Naive thymus-derived CD8-positive, alpha-beta T cell (primary cell): ENCODE data around the gene PRPF40B. TPM values are rescaled to one million over a fixed set of nuclear protein-coding genes. Genes with fewer than 3 reads are reported as not detected.

ENCODE experiments used
- ATAC-seq, 2 donors: fragments of 150-1000 bp; cut with Tn5 transposase in 1 of 2; sonication (Bioruptor Pico), chemical (Tn5 transposase) in 1 of 2; 1 replicate in 1 of 2; 2 replicates in 1 of 2; pipeline ENCODE4 v1.10.0; 2021; ENCODE audit warnings: mild to moderate bottlenecking in 2 of 2, moderate library complexity in 2 of 2
- POLR2A ChIA-PET: fragments of 350-600 bp; sonication (Branson Sonifier 250); formaldehyde crosslinking; loops from one replicate; lab custom pipeline; 2021; ENCODE audit warnings: antibody characterized with exemption; lab: Charles Lee
- DNase-seq, 10 donors: peaks; one replicate each; pipeline versions ENCODE4 v3.0.0 to v3.0.0-alpha.2; 2020 to 2022
- H3K27ac Mint-ChIP-seq, 10 donors: one replicate each; pipeline ENCODE4 v1.8.0; 2020 to 2022; ENCODE audit warnings: mild to moderate bottlenecking in 10 of 10, mixed read lengths in 10 of 10, moderate library complexity in 4 of 10, inconsistent platforms in 1 of 10
- H3K27me3 Mint-ChIP-seq, 5 donors: one replicate each; pipeline ENCODE4 v1.8.0; 2021 to 2022; ENCODE audit warnings: mixed read lengths in 5 of 5
- H3K36me3 Mint-ChIP-seq, 3 donors: one replicate each; pipeline ENCODE4 v1.8.0; 2020 to 2022; ENCODE audit warnings: mixed read lengths in 3 of 3, mild to moderate bottlenecking in 2 of 3, inconsistent platforms in 1 of 3
- H3K4me1 Mint-ChIP-seq, 4 donors: one replicate each; pipeline ENCODE4 v1.8.0; 2021 to 2022; ENCODE audit warnings: mixed read lengths in 4 of 4
- H3K4me3 Mint-ChIP-seq, 10 donors: one replicate each; pipeline ENCODE4 v1.8.0; 2020 to 2022; ENCODE audit warnings: mild to moderate bottlenecking in 10 of 10, mixed read lengths in 10 of 10, moderate library complexity in 6 of 10, inconsistent platforms in 1 of 10
- H3K9me3 Mint-ChIP-seq, 9 donors: one replicate each; pipeline ENCODE4 v1.8.0; 2020 to 2022; ENCODE audit warnings: mixed read lengths in 9 of 9, mild to moderate bottlenecking in 3 of 9, inconsistent platforms in 1 of 9, moderate library complexity in 1 of 9
- polyA plus RNA-seq, 3 donors: library from polyadenylated mRNA; unstranded; fragments of 300-500 nt; fragmentation: Illumina TruSeq; gene quantifications; one replicate each; pipeline ENCODE4 v1.2.3, GENCODE V29; 2021
- total RNA-seq, 8 experiments: library from RNA in 2 of 8; stranded (reverse) in 2 of 8; gene quantifications; one replicate each; pipeline ENCODE4 v1.2.3 and lab custom pipeline; 2021 to 2026

Gene PRPF40B
- total and polyA plus RNA-seq, 5 experiments from 2014 or later = 1.5 to 16.7 (median 4.0) TPM

DNA sequence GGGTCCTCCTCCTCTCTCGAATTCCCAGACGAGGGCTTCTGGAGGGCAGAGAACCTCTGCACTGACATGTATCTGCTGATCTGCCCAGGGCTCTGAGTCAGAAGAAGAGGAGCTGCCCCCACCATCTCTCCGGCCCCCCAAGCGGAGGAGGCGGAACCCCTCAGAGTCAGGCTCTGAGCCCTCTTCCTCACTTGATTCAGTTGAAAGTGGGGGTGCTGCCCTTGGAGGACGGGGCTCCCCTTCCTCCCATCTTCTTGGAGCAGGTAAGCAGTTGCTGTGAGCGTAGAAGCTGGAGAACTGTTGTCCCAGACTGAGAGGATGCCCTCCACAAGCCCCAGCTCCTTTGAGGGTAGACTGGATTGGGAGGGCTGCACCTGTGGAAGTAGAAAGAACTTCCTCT, 19.8 kb downstream of the PRPF40B start:
- H3K9me3 Mint-ChIP-seq = no peaks in the 10 kb centered on the region
- peaks cover 24 to 46% (median 35%) of the 10 kb centered on the region in 4 donors for H3K4me1 Mint-ChIP-seq
- ATAC-seq (no peak), DNase-seq (no peak)
- H3K36me3 Mint-ChIP-seq = peaks cover 0 to 24% (median 6%) of the 10 kb centered on the region in 3 donors
- POLR2A ChIA-PET = interaction anchor here (1.1 to 5.9 kb wide), 3 partner anchors 28 to 98 kb away, joined by 4 to 93 read pairs (median 5); partner anchors contain the start of genes FMNL3 and TMBIM6
- H3K27ac Mint-ChIP-seq = peak overlapping the region in 1 of 10 donors; percentile 11
- no peak overlapping the region for H3K4me3 Mint-ChIP-seq
- no peaks in the 10 kb centered on the region for H3K27me3 Mint-ChIP-seq

- POLR2A ChIA-PET = interaction anchor here (0.7 to 5.9 kb wide), 10 partner anchors 8 to 97 kb away, joined by 3 to 93 read pairs (median 6); partner anchors contain the start of genes FMNL3 and TMBIM6
- no peaks in the 10 kb centered on the region for H3K27me3 Mint-ChIP-seq
- no peak for DNase-seq
- H3K36me3 Mint-ChIP-seq = peaks cover 0 to 30% (median 6%) of the 10 kb centered on the region in 3 donors
- ATAC-seq = peak; percentile 7 to 25
- peaks cover 27 to 49% (median 42%) of the 10 kb centered on the region in 4 donors for H3K4me1 Mint-ChIP-seq
- H3K4me3 Mint-ChIP-seq = peak overlapping the region in 1 of 10 donors; percentile 38
- peak overlapping the region in 9 of 10 donors; percentile 24 to 95 (median 74) for H3K27ac Mint-ChIP-seq
- H3K9me3 Mint-ChIP-seq = no peaks in the 10 kb centered on the region
Measured at GRCh38 chr12:49643961-49644619, 20.7 kb downstream of the PRPF40B start.

DNA sequence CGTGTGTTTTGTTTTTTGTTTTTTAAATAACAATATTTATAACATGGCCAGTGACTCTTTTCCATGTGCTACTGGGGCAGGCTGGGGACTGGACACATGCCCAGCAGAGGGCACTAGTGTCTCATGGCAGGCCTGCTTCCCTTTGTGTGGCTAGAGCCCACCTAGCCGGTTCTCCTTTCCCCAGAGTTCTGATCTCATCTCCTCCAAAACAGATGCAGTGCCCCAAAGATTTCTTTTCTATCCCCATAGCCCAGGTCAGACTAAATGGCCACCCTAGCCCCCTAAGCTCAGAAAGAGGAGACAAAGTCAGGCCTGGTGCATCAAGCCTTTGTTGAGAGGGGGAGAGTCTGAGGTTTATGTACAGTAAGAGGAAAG, 21.2 kb downstream of the PRPF40B start:
- peak overlapping the region in 8 of 10 donors; percentile 3 to 68 (median 29) for H3K4me3 Mint-ChIP-seq
- peaks cover 0 to 30% (median 6%) of the 10 kb centered on the region in 3 donors for H3K36me3 Mint-ChIP-seq
- H3K27me3 Mint-ChIP-seq = no peaks in the 10 kb centered on the region
- peaks cover 21 to 47% (median 39%) of the 10 kb centered on the region in 4 donors for H3K4me1 Mint-ChIP-seq
- POLR2A ChIA-PET = interaction anchor here (0.7 to 5.9 kb wide), 10 partner anchors 8 to 92 kb away, joined by 3 to 93 read pairs (median 6); partner anchors contain the start of gene FMNL3
- H3K27ac Mint-ChIP-seq = peak overlapping the region; percentile 24 to 95 (median 77)
- DNase-seq (peak; percentile 71 to 93 (median 84)), ATAC-seq (peak; percentile 97 to 99)
- H3K9me3 Mint-ChIP-seq = no peaks in the 10 kb centered on the region

DNA sequence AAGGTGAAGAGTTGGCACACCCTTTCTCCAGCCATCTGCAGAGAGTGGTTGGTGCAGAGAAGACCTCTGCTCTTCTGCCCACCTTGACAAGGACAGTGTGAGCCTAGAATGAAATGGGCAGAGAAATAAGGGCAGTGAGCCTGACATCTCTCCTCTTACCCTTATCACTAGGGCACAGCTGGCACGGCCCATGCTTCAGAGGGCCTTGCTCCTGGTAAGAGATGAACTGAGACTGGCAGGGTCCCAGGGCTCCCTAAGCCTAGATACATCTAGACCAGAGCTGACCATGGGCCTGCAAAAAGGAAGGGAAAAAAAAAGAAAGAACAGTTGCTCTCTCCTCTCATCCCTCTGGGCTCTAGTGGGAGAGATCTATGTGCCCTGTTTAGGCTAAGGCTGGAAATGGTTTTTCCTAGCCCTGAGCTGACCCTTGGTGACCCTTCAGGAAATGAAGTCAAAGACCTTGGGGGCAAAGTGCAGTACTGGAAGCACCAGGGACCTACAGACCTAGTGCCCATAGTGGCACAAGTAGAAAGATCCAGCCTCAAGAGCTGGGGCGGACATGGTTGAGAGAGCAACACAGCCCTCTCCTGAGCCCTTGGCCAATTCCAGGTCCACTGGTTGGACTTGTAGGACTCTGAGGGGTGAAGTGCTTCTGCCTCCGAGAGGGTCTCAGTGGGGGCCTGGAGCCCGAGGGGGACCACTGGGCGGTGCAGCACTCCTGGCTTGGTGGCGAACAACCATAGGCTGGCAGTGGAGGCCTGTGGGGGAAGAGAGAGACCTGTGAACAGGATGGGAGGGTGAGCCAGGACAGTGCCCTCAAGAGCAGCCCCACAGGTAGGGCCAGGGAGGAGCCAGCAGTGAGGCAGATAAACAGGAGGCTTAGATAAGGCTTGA, 22.0 kb downstream of the PRPF40B start:
- H3K4me3 Mint-ChIP-seq = peak overlapping the region in 2 of 10 donors; percentile 39 to 68
- no peaks in the 10 kb centered on the region for H3K9me3 Mint-ChIP-seq
- no peaks in the 10 kb centered on the region for H3K27me3 Mint-ChIP-seq
- DNase-seq (no peak), ATAC-seq (peak in 1 of 2 donors; percentile 11)
- H3K4me1 Mint-ChIP-seq = peaks cover 21 to 51% (median 40%) of the 10 kb centered on the region in 4 donors
- peak overlapping the region in 9 of 10 donors; percentile 32 to 95 (median 75) for H3K27ac Mint-ChIP-seq
- H3K36me3 Mint-ChIP-seq = peaks cover 0 to 38% (median 10%) of the 10 kb centered on the region in 3 donors
- POLR2A ChIA-PET = interaction anchor here (0.6 to 5.9 kb wide), 12 partner anchors 9 to 141 kb away, joined by 3 to 93 read pairs (median 6); partner anchors contain the start of gene FMNL3

DNA sequence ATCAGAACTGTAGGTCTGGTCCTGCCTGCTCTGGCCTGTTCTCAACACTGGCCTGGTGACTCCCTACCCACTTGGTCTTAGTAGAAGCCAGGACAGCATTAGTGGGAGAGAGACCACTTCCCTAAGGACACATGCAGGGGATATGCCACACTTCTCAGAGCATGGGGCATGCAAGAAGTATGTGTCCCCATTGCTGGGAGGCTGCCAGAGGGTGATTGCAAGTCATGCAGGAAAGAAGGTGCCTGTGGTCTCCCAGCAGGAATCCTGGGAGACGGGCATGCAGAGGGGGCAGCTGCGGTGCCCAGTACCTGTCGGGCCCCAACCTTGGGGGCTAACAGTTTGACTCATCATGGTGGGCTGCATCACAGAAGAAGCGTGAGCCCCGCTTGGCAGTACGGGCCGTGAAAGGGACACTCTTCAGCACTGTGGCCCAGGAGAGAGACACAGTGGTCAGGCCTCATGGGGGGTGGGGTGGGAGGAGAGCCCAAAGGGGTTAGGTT, 23.0 kb downstream of the PRPF40B start:
- H3K27me3 Mint-ChIP-seq = no peaks in the 10 kb centered on the region
- no peak for ATAC-seq
- H3K36me3 Mint-ChIP-seq = peaks cover 0 to 45% (median 10%) of the 10 kb centered on the region in 3 donors
- H3K4me3 Mint-ChIP-seq = no peak overlapping the region
- peak overlapping the region in 7 of 10 donors; percentile 27 to 87 (median 71) for H3K27ac Mint-ChIP-seq
- no peak for DNase-seq
- POLR2A ChIA-PET = interaction anchor here (1.2 to 5.9 kb wide), 7 partner anchors 8 to 60 kb away, joined by 3 to 93 read pairs (median 9); partner anchors contain the start of gene FMNL3
- peaks cover 20 to 51% (median 40%) of the 10 kb centered on the region in 4 donors for H3K4me1 Mint-ChIP-seq
- H3K9me3 Mint-ChIP-seq = no peaks in the 10 kb centered on the region

DNA sequence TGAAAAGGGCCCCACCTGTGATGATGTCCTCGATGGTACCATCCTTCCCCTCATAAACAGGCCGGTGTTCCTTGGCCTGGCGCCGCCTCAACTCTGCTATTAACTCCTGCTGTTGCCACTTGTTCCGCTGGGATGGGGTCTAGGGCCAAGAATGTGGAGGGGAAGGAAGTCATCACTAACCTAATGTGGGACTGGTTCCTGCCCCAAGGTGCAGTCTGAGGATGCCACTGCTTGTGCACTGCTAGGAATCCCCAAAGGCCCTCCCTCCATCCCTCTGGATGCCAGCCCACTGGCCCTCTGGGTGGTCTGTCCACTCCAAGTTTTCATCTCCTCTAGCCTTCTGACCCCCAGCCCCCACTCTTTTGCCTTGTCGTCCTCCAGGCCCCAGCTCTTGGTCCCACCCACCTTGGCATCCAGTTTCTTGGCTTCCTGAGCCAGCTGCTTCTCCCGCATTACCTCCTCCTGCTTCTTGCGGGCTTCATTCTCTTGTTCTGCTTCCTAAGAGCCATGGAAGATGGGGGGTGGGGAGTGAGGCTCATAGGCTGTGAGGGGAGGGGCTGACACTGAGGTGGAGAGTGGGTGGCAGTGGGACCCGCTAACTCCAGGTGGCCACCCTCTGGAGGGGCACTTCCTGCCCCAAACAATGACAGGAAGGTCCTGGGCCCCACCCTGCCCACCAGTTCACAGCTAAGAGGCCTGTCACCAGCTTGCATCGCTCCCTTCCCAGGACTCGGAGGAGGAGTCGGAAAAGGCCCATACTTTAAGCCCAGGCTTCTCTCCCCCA, 23.7 kb downstream of the PRPF40B start:
- DNase-seq = no peak
- Mint-ChIP-seq H3K9me3 (no peaks in the 10 kb centered on the region), H3K4me1 (peaks cover 20 to 57% (median 40%) of the 10 kb centered on the region in 4 donors), H3K4me3 (no peak overlapping the region), H3K27me3 (no peaks in the 10 kb centered on the region), H3K36me3 (peaks cover 0 to 45% (median 10%) of the 10 kb centered on the region in 3 donors), H3K27ac (peak overlapping the region in 6 of 10 donors; percentile 2 to 75 (median 42))
- POLR2A ChIA-PET = interaction anchor here (1.2 to 3.2 kb wide), 5 partner anchors 9 to 65 kb away, joined by 3 to 18 read pairs (median 7); partner anchors contain the start of gene FMNL3
- ATAC-seq = no peak

GRCh38 chr12:49647827-49648711, 24.7 kb downstream of the PRPF40B start:
- Mint-ChIP-seq H3K27ac (peak overlapping the region; percentile 43 to 88 (median 62)), H3K4me3 (no peak overlapping the region)
- POLR2A ChIA-PET = interaction anchor here (0.9 to 3.2 kb wide), 12 partner anchors 8 to 64 kb away, joined by 3 to 18 read pairs (median 6); partner anchors contain the start of gene FMNL3

GRCh38 chr12:49648712-49649003, 25.3 kb downstream of the PRPF40B start:
- H3K27ac Mint-ChIP-seq = peak overlapping the region in 9 of 10 donors; percentile 51 to 88 (median 68)
- peaks cover 20 to 71% (median 42%) of the 10 kb centered on the region in 4 donors for H3K4me1 Mint-ChIP-seq

More at GRCh38 chr12:49647827-49648711, 24.7 kb downstream of the PRPF40B start:
- DNase-seq = no peak
- Mint-ChIP-seq H3K36me3 (peaks cover 0 to 49% (median 10%) of the 10 kb centered on the region in 3 donors), H3K4me1 (peaks cover 20 to 67% (median 42%) of the 10 kb centered on the region in 4 donors), H3K9me3 (no peaks in the 10 kb centered on the region), H3K27me3 (no peaks in the 10 kb centered on the region)
- no peak for ATAC-seq

DNA sequence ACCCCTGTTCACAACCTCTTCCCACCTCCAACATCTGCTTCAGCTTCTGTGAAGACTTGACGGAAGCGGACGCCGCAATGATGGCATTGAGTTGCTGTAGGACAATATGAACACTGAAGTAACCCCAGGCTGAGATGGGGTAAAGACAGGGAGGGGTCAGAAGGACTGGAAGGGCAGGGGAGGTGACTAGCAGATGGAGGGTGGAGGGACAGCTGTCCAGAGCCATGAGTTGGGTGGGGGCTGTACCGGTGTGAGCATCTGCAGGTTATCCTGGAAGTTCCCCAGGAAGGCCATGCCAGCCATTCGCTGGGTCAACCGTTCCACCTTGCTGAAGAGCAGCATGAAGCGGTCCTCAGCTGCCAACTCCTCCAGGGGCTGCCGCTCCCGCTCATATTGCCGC, 26.1 kb downstream of the PRPF40B start:
- POLR2A ChIA-PET = interaction anchor here (0.6 to 3.2 kb wide), 5 partner anchors 11 to 723 kb away, joined by 3 to 18 read pairs (median 10); no protein-coding TSS in a partner anchor
- no peaks in the 10 kb centered on the region for H3K9me3 Mint-ChIP-seq
- H3K4me3 Mint-ChIP-seq = no peak overlapping the region
- ATAC-seq (no peak), DNase-seq (no peak)
- H3K36me3 Mint-ChIP-seq = peaks cover 0 to 56% (median 10%) of the 10 kb centered on the region in 3 donors
- peaks cover 21 to 73% (median 39%) of the 10 kb centered on the region in 4 donors for H3K4me1 Mint-ChIP-seq
- no peaks in the 10 kb centered on the region for H3K27me3 Mint-ChIP-seq
- H3K27ac Mint-ChIP-seq = peak overlapping the region in 8 of 10 donors; percentile 20 to 83 (median 62)

More at GRCh38 chr12:49648712-49649003, 25.3 kb downstream of the PRPF40B start:
- POLR2A ChIA-PET = interaction anchor here (0.6 to 3.2 kb wide), 11 partner anchors 11 to 722 kb away, joined by 3 to 18 read pairs (median 6); partner anchors contain the start of gene FMNL3
- H3K9me3 Mint-ChIP-seq = no peaks in the 10 kb centered on the region
- ATAC-seq (no peak), DNase-seq (no peak)
- no peak overlapping the region for H3K4me3 Mint-ChIP-seq
- no peaks in the 10 kb centered on the region for H3K27me3 Mint-ChIP-seq
- H3K36me3 Mint-ChIP-seq = peaks cover 0 to 50% (median 10%) of the 10 kb centered on the region in 3 donors

- Mint-ChIP-seq H3K27ac (peak overlapping the region in 9 of 10 donors; percentile 9 to 72 (median 33)), H3K4me1 (peaks cover 19 to 73% (median 36%) of the 10 kb centered on the region in 4 donors), H3K36me3 (peaks cover 0 to 61% (median 12%) of the 10 kb centered on the region in 3 donors), H3K27me3 (no peaks in the 10 kb centered on the region), H3K9me3 (no peaks in the 10 kb centered on the region), H3K4me3 (no peak overlapping the region)
- POLR2A ChIA-PET = interaction anchor here (1.7 to 3.2 kb wide), 4 partner anchors 11 to 53 kb away, joined by 6 to 18 read pairs (median 10); no protein-coding TSS in a partner anchor
- DNase-seq (no peak), ATAC-seq (no peak)
Measured at GRCh38 chr12:49649892-49650291, 26.5 kb downstream of the PRPF40B start.
